Stomach (tissue), 4 donors: ENCODE results near the gene PLPP3.

Experiments
- EP300 ChIP-seq: sonication (generic); formaldehyde crosslinking; IDR thresholded peaks from one replicate; pipeline ENCODE4 v1.6.1; 2017; ENCODE audit warnings: antibody characterized with exemption
- POLR2A ChIP-seq, 4 donors: fragments of 450-650 bp; IDR thresholded peaks; one replicate each; pipeline ENCODE4 v1.6.1; 2016; ENCODE audit warnings: antibody characterized with exemption in 4 of 4, control low read depth in 2 of 4, mild to moderate bottlenecking in 1 of 4, moderate library complexity in 1 of 4
- POLR2AphosphoS5 ChIP-seq, 3 donors: sonication (generic); formaldehyde crosslinking; IDR thresholded peaks; one replicate each; pipeline ENCODE4 v1.6.1; 2016; ENCODE audit warnings: antibody characterized with exemption in 3 of 3
- TF ChIP-seq, protein P1 (sequence below), 7 experiments: fragments of 450-650 bp in 4 of 7; fragments of 200-600 bp in 3 of 7; sonication (generic) in 3 of 7; IDR thresholded peaks; one replicate each; pipeline ENCODE4 v1.5.1; 2016 to 2019; ENCODE audit warnings: antibody characterized with exemption in 7 of 7, control low read depth in 2 of 7, mild to moderate bottlenecking in 1 of 7

DNA sequence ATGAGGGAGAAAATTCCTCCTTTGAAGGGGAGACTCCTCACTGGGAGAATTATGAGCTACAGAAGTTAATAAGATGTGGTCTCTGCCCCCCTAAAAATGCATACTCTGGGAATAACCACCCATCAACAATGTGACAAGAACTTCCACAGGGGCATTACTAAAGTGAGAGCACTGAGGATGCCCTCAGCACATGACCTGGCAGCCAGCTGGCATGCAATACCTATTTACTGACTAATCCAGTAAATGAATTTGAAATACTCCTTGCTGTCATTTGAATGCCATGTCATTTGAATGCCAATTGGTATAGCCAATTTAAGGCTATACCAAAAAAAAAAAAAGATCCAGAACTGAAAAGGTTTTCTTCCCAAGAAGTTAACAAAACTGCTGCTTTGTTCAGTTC, 30.8 kb downstream of the PLPP3 start:
- TF ChIP-seq, protein P1, sequence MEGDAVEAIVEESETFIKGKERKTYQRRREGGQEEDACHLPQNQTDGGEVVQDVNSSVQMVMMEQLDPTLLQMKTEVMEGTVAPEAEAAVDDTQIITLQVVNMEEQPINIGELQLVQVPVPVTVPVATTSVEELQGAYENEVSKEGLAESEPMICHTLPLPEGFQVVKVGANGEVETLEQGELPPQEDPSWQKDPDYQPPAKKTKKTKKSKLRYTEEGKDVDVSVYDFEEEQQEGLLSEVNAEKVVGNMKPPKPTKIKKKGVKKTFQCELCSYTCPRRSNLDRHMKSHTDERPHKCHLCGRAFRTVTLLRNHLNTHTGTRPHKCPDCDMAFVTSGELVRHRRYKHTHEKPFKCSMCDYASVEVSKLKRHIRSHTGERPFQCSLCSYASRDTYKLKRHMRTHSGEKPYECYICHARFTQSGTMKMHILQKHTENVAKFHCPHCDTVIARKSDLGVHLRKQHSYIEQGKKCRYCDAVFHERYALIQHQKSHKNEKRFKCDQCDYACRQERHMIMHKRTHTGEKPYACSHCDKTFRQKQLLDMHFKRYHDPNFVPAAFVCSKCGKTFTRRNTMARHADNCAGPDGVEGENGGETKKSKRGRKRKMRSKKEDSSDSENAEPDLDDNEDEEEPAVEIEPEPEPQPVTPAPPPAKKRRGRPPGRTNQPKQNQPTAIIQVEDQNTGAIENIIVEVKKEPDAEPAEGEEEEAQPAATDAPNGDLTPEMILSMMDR (IDR thresholded peaks at IDR 0.05) = no peak
- no peak for TF ChIP-seq POLR2A (IDR thresholded peaks at IDR 0.05)
- no peak for TF ChIP-seq EP300
- TF ChIP-seq POLR2AphosphoS5 (IDR thresholded peaks at IDR 0.05) = no peak
